GM23338 (cell line): Measurements from ENCODE around the gene LIX1. TPM values are rescaled to one million over a fixed set of nuclear protein-coding genes. Genes with fewer than 3 reads are reported as not detected.

Experiments used
- ATAC-seq: fragments of 200-7000 bp; cut with Tn5 transposase; 3 replicates; pipeline ENCODE4 v1.9.1; 2020
- DNase-seq: peaks from one replicate; pipeline ENCODE4 v3.0.0-alpha.2; 2015; ENCODE audit warnings: low spot score
- H2AFZ ChIP-seq: fragments of 200-600 bp; sonication (generic); 2 replicates; pipeline ENCODE4 v1.8.0; 2016; ENCODE audit warnings: antibody characterized with exemption, mild to moderate bottlenecking, moderate library complexity
- H3F3A ChIP-seq: fragments of 200-600 bp; sonication (generic); replicated peaks from 2 replicates; pipeline ENCODE4 v1.8.0; 2017; ENCODE audit warnings: antibody characterized with exemption, mixed run types, low read depth
- H3K27ac ChIP-seq: fragments of 200-600 bp; sonication (generic); 2 replicates; pipeline ENCODE4 v1.6.1; 2016; ENCODE audit warnings: low read depth
- H3K27me3 ChIP-seq: fragments of 200-600 bp; sonication (generic); 2 replicates; pipeline ENCODE4 v1.8.0; 2016; ENCODE audit warnings: mild to moderate bottlenecking, mixed run types, moderate library complexity; ENCODE audit not compliant: insufficient read depth
- H3K36me3 ChIP-seq: fragments of 200-600 bp; sonication (generic); 2 replicates; pipeline ENCODE4 v1.8.0; 2016; ENCODE audit warnings: mild to moderate bottlenecking; ENCODE audit not compliant: insufficient read depth
- H3K4me1 ChIP-seq: fragments of 200-600 bp; sonication (generic); 2 replicates; pipeline ENCODE4 v1.8.0; 2016; ENCODE audit warnings: mild to moderate bottlenecking, moderate library complexity; ENCODE audit not compliant: insufficient read depth
- H3K4me2 ChIP-seq: fragments of 200-600 bp; sonication (generic); 2 replicates; pipeline ENCODE4 v1.7.1; 2017; ENCODE audit warnings: mixed run types
- H3K4me3 ChIP-seq: fragments of 200-600 bp; sonication (generic); 2 replicates; pipeline ENCODE4 v1.6.1; 2016; ENCODE audit warnings: mixed run types
- H3K79me2 ChIP-seq: fragments of 200-600 bp; sonication (generic); replicated peaks from 2 replicates; pipeline ENCODE4 v1.8.0; 2017; ENCODE audit warnings: mild to moderate bottlenecking; ENCODE audit not compliant: insufficient read depth
- H3K9me2 ChIP-seq: fragments of 200-600 bp; sonication (generic); 2 replicates; pipeline ENCODE4 v1.8.0; 2017; ENCODE audit not compliant: insufficient read depth
- H4K20me1 ChIP-seq: fragments of 200-600 bp; sonication (generic); replicated peaks from 2 replicates; pipeline ENCODE4 v1.8.0; 2017; ENCODE audit warnings: mild to moderate bottlenecking; ENCODE audit not compliant: insufficient read depth
- H3K27ac Mint-ChIP-seq: 2 replicates; pipeline ENCODE4 v1.8.0; 2020; ENCODE audit warnings: inconsistent platforms, mild to moderate bottlenecking, moderate library complexity, mixed read lengths
- H3K27me3 Mint-ChIP-seq: 3 replicates; pipeline ENCODE4 v1.8.0; 2022; ENCODE audit warnings: low read depth, mild to moderate bottlenecking, moderate library complexity, mixed read lengths, inconsistent platforms; ENCODE audit not compliant: insufficient read depth, poor library complexity
- H3K36me3 Mint-ChIP-seq: 3 replicates; pipeline ENCODE4 v1.8.0; 2021; ENCODE audit warnings: low read depth, mild to moderate bottlenecking, inconsistent platforms, moderate library complexity, mixed read lengths
- H3K4me1 Mint-ChIP-seq: 3 replicates; pipeline ENCODE4 v1.8.0; 2020; ENCODE audit warnings: mild to moderate bottlenecking, inconsistent platforms, mixed read lengths
- H3K4me3 Mint-ChIP-seq: 3 replicates; pipeline ENCODE4 v1.8.0; 2021; ENCODE audit warnings: moderate library complexity, mild to moderate bottlenecking, inconsistent platforms, mixed read lengths
- H3K9me3 Mint-ChIP-seq: 3 replicates; pipeline ENCODE4 v1.8.0; 2020; ENCODE audit warnings: moderate library complexity, mild to moderate bottlenecking, inconsistent platforms, mixed read lengths
- CREB1 ChIP-seq: fragments of 250-450 bp; sonication (Bioruptor Pico); IDR thresholded peaks from 2 replicates; pipeline ENCODE4 v1.5.0; 2020; ENCODE audit warnings: low read depth, mild to moderate bottlenecking, moderate library complexity
- EZH2 ChIP-seq: fragments of 200-600 bp; sonication (generic); IDR thresholded peaks from one replicate; pipeline ENCODE4 v1.8.0; 2017; ENCODE audit warnings: antibody characterized with exemption, mild to moderate bottlenecking, low read depth; ENCODE audit not compliant: unreplicated experiment
- EZH2phosphoT487 ChIP-seq: fragments of 200-600 bp; sonication (generic); IDR thresholded peaks from one replicate; pipeline ENCODE4 v1.8.1; 2018; ENCODE audit warnings: antibody characterized with exemption; ENCODE audit not compliant: unreplicated experiment
- JUNB ChIP-seq: IDR thresholded peaks from one replicate; pipeline ENCODE4 v1.6.1; 2016; ENCODE audit warnings: antibody characterized with exemption; ENCODE audit not compliant: unreplicated experiment
- NANOG ChIP-seq: IDR thresholded peaks from 2 replicates; pipeline ENCODE4 v1.6.1; 2016; ENCODE audit warnings: antibody characterized with exemption, borderline replicate concordance
- POLR2AphosphoS5 ChIP-seq: IDR thresholded peaks from 2 replicates; pipeline ENCODE4 v1.6.1; 2016; ENCODE audit warnings: antibody characterized with exemption, low read depth
- STAT1 ChIP-seq: IDR thresholded peaks from one replicate; pipeline ENCODE4 v1.6.1; 2016; ENCODE audit warnings: antibody characterized with exemption; ENCODE audit not compliant: unreplicated experiment
- ZNF114 ChIP-seq: fragments of 250-450 bp; sonication (Bioruptor Pico); IDR thresholded peaks from 2 replicates; pipeline ENCODE4 v1.5.0; 2020; ENCODE audit warnings: mild to moderate bottlenecking, moderate library complexity
- ZNF331 ChIP-seq: fragments of 250-450 bp; sonication (Bioruptor Pico); IDR thresholded peaks from 2 replicates; pipeline ENCODE4 v1.5.0; 2020; ENCODE audit warnings: low read depth, mild to moderate bottlenecking, moderate library complexity
- polyA plus RNA-seq: library from polyadenylated mRNA; unstranded; fragments of >200 nt; fragmentation: Nextera tagmentation; extraction: Ambion mirVana; gene quantifications from 2 replicates; pipeline ENCODE4 v1.2.1, GENCODE V29; 2016
- total RNA-seq: library from RNA; depleted of rRNA; stranded (reverse); fragments of >200 nt; shearing (Covaris generic); gene quantifications from 2 replicates; pipeline ENCODE4 v1.2.3, GENCODE V29; 2014
- TF ChIP-seq, protein P1 (sequence below): IDR thresholded peaks from one replicate; pipeline ENCODE4 v1.6.1; 2018; ENCODE audit warnings: antibody characterized with exemption; ENCODE audit not compliant: unreplicated experiment
- TF ChIP-seq, protein P2 (sequence below): fragments of 250-450 bp; sonication (Bioruptor Pico); IDR thresholded peaks from 2 replicates; pipeline ENCODE4 v1.5.0; 2020; ENCODE audit warnings: mild to moderate bottlenecking, moderate library complexity
- TF ChIP-seq, protein P3 (sequence below), 2 experiments: fragments of 200-600 bp in 1 of 2; sonication (generic) in 1 of 2; conservative IDR thresholded peaks; 2 replicates each; pipeline versions ENCODE4 v1.5.1 to v1.6.1; 2016 to 2017; ENCODE audit warnings: antibody characterized with exemption in 2 of 2, low read depth in 2 of 2, mild to moderate bottlenecking in 2 of 2, moderate library complexity in 1 of 2
- TF ChIP-seq, protein P4 (sequence below): IDR thresholded peaks from 2 replicates; pipeline ENCODE4 v1.6.1; 2016; ENCODE audit warnings: antibody characterized with exemption

The LIX1 gene
- total and polyA plus RNA-seq, 2 experiments from 2014 or later, result 0.13 TPM; not detected in 1

DNA sequence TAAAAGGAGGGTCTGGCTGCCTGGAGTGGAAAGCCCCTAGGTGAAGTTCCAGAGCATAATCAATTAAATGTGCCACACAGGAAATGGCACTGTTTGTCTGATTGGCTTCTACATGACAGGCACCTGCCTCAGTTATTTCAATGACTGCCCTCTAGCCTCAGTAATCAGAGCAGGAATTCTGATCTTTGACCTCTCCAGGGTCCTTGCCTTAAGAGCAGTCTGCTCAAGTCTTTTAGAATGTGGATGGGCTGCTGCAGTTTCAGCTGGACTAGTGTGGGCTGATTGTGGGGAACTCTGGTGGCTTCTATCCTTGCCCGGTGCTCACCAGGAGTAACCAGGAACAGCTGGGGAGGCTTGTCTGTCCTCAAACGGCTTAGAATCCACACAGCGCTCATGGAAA is 98.9 kb downstream of the LIX1 start:
- Histone ChIP-seq H3K4me2 (no peak overlapping the region), H3K9me2 (no peaks in the 10 kb centered on the region), H3K27me3 (no peaks in the 10 kb centered on the region), H3K36me3 (no peaks in the 10 kb centered on the region), H3K4me3 (no peak overlapping the region), H2AFZ (peak overlapping the region; percentile 75), H3K4me1 (no peaks in the 10 kb centered on the region), H4K20me1 (no peaks in the 10 kb centered on the region), H3F3A (no peaks in the 10 kb centered on the region), H3K27ac (0 out of 2 replicates have a peak overlapping the region, but pooled peaks have one; percentile 34), H3K79me2 (no peaks in the 10 kb centered on the region)
- DNase-seq (no peak), ATAC-seq (peak; percentile 16; the same call in 2 of the 3 replicates)
- Mint-ChIP-seq H3K4me3 (no peak overlapping the region), H3K36me3 (no peaks in the 10 kb centered on the region), H3K27me3 (peaks cover 3% of the 10 kb centered on the region), H3K4me1 (peaks cover 12% of the 10 kb centered on the region; the same call in 2 of the 3 replicates), H3K27ac (peak overlapping the region; percentile 73; the same call in 1 of the 2 replicates), H3K9me3 (no peaks in the 10 kb centered on the region)
- TF ChIP-seq POLR2AphosphoS5 (no peak), EZH2 (no peak), EZH2phosphoT487 (no peak), STAT1 (no peak), ZNF114 (CRISPR knock-in tag) (no peak), JUNB (no peak), ZNF331 (CRISPR knock-in tag) (no peak), CREB1 (no peak), NANOG (no peak)
- TF ChIP-seq, protein P1, sequence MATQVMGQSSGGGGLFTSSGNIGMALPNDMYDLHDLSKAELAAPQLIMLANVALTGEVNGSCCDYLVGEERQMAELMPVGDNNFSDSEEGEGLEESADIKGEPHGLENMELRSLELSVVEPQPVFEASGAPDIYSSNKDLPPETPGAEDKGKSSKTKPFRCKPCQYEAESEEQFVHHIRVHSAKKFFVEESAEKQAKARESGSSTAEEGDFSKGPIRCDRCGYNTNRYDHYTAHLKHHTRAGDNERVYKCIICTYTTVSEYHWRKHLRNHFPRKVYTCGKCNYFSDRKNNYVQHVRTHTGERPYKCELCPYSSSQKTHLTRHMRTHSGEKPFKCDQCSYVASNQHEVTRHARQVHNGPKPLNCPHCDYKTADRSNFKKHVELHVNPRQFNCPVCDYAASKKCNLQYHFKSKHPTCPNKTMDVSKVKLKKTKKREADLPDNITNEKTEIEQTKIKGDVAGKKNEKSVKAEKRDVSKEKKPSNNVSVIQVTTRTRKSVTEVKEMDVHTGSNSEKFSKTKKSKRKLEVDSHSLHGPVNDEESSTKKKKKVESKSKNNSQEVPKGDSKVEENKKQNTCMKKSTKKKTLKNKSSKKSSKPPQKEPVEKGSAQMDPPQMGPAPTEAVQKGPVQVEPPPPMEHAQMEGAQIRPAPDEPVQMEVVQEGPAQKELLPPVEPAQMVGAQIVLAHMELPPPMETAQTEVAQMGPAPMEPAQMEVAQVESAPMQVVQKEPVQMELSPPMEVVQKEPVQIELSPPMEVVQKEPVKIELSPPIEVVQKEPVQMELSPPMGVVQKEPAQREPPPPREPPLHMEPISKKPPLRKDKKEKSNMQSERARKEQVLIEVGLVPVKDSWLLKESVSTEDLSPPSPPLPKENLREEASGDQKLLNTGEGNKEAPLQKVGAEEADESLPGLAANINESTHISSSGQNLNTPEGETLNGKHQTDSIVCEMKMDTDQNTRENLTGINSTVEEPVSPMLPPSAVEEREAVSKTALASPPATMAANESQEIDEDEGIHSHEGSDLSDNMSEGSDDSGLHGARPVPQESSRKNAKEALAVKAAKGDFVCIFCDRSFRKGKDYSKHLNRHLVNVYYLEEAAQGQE, result no peak
- TF ChIP-seq, protein P2, sequence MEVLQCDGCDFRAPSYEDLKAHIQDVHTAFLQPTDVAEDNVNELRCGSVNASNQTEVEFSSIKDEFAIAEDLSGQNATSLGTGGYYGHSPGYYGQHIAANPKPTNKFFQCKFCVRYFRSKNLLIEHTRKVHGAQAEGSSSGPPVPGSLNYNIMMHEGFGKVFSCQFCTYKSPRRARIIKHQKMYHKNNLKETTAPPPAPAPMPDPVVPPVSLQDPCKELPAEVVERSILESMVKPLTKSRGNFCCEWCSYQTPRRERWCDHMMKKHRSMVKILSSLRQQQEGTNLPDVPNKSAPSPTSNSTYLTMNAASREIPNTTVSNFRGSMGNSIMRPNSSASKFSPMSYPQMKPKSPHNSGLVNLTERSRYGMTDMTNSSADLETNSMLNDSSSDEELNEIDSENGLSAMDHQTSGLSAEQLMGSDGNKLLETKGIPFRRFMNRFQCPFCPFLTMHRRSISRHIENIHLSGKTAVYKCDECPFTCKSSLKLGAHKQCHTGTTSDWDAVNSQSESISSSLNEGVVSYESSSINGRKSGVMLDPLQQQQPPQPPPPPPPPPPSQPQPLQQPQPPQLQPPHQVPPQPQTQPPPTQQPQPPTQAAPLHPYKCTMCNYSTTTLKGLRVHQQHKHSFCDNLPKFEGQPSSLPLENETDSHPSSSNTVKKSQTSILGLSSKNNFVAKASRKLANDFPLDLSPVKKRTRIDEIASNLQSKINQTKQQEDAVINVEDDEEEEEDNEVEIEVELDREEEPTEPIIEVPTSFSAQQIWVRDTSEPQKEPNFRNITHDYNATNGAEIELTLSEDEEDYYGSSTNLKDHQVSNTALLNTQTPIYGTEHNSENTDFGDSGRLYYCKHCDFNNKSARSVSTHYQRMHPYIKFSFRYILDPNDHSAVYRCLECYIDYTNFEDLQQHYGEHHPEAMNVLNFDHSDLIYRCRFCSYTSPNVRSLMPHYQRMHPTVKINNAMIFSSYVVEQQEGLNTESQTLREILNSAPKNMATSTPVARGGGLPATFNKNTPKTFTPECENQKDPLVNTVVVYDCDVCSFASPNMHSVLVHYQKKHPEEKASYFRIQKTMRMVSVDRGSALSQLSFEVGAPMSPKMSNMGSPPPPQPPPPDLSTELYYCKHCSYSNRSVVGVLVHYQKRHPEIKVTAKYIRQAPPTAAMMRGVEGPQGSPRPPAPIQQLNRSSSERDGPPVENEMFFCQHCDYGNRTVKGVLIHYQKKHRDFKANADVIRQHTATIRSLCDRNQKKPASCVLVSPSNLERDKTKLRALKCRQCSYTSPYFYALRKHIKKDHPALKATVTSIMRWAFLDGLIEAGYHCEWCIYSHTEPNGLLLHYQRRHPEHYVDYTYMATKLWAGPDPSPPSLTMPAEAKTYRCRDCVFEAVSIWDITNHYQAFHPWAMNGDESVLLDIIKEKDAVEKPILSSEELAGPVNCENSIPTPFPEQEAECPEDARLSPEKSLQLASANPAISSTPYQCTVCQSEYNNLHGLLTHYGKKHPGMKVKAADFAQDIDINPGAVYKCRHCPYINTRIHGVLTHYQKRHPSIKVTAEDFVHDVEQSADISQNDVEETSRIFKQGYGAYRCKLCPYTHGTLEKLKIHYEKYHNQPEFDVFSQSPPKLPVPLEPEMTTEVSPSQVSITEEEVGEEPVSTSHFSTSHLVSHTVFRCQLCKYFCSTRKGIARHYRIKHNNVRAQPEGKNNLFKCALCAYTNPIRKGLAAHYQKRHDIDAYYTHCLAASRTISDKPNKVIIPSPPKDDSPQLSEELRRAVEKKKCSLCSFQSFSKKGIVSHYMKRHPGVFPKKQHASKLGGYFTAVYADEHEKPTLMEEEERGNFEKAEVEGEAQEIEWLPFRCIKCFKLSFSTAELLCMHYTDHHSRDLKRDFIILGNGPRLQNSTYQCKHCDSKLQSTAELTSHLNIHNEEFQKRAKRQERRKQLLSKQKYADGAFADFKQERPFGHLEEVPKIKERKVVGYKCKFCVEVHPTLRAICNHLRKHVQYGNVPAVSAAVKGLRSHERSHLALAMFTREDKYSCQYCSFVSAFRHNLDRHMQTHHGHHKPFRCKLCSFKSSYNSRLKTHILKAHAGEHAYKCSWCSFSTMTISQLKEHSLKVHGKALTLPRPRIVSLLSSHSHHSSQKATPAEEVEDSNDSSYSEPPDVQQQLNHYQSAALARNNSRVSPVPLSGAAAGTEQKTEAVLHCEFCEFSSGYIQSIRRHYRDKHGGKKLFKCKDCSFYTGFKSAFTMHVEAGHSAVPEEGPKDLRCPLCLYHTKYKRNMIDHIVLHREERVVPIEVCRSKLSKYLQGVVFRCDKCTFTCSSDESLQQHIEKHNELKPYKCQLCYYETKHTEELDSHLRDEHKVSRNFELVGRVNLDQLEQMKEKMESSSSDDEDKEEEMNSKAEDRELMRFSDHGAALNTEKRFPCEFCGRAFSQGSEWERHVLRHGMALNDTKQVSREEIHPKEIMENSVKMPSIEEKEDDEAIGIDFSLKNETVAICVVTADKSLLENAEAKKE (CRISPR knock-in tag), result no peak
- TF ChIP-seq, protein P3, sequence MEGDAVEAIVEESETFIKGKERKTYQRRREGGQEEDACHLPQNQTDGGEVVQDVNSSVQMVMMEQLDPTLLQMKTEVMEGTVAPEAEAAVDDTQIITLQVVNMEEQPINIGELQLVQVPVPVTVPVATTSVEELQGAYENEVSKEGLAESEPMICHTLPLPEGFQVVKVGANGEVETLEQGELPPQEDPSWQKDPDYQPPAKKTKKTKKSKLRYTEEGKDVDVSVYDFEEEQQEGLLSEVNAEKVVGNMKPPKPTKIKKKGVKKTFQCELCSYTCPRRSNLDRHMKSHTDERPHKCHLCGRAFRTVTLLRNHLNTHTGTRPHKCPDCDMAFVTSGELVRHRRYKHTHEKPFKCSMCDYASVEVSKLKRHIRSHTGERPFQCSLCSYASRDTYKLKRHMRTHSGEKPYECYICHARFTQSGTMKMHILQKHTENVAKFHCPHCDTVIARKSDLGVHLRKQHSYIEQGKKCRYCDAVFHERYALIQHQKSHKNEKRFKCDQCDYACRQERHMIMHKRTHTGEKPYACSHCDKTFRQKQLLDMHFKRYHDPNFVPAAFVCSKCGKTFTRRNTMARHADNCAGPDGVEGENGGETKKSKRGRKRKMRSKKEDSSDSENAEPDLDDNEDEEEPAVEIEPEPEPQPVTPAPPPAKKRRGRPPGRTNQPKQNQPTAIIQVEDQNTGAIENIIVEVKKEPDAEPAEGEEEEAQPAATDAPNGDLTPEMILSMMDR (conservative IDR thresholded peaks at IDR 0.05; ENCODE audit: low read depth in 2 of 2), result no peak
- TF ChIP-seq, protein P4, sequence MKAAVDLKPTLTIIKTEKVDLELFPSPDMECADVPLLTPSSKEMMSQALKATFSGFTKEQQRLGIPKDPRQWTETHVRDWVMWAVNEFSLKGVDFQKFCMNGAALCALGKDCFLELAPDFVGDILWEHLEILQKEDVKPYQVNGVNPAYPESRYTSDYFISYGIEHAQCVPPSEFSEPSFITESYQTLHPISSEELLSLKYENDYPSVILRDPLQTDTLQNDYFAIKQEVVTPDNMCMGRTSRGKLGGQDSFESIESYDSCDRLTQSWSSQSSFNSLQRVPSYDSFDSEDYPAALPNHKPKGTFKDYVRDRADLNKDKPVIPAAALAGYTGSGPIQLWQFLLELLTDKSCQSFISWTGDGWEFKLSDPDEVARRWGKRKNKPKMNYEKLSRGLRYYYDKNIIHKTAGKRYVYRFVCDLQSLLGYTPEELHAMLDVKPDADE, result no peak
